ENCODE results near the gene GRM7. TPM values are rescaled to one million over a fixed set of nuclear protein-coding genes. Genes with fewer than 3 reads are reported as not detected.

GRM7 gene
- total RNA-seq, 1 donor from 2014 or later, result 0.34 TPM

DNA sequence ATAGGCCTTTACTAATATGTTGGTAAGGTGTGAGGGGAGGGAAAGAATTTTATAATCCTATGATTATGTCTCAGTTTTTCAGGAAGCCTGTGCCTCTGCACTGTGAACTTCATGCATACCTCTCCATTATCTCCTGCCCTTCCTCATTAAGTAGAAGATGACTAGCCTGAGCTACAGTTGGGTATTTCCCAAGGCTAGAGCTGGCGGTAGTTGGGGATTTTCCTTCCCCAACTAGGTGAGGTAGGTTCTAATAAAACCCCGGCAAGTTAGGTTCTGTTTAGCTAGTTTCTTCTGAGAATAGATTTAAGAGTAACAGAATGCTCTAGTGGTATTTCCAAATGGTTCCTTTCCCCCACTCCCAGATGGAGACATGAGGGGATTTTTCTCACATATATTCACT lies 414.5 kb downstream of the GRM7 start:
- Mint-ChIP-seq H3K4me3 (ENCODE audit: low read depth) (no peak overlapping the region), H3K27ac (no peak overlapping the region), H3K36me3 (ENCODE audit: insufficient read depth) (no peaks in the 10 kb centered on the region), H3K9me3 (ENCODE audit: low read depth) (no peaks in the 10 kb centered on the region), H3K4me1 (ENCODE audit: low read depth) (no peaks in the 10 kb centered on the region), H3K27me3 (no peaks in the 10 kb centered on the region)
- no peak for DNase-seq (ENCODE audit: low spot score, unreplicated experiment)
- TF ChIP-seq, protein P1, sequence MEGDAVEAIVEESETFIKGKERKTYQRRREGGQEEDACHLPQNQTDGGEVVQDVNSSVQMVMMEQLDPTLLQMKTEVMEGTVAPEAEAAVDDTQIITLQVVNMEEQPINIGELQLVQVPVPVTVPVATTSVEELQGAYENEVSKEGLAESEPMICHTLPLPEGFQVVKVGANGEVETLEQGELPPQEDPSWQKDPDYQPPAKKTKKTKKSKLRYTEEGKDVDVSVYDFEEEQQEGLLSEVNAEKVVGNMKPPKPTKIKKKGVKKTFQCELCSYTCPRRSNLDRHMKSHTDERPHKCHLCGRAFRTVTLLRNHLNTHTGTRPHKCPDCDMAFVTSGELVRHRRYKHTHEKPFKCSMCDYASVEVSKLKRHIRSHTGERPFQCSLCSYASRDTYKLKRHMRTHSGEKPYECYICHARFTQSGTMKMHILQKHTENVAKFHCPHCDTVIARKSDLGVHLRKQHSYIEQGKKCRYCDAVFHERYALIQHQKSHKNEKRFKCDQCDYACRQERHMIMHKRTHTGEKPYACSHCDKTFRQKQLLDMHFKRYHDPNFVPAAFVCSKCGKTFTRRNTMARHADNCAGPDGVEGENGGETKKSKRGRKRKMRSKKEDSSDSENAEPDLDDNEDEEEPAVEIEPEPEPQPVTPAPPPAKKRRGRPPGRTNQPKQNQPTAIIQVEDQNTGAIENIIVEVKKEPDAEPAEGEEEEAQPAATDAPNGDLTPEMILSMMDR (IDR thresholded peaks at IDR 0.05; ENCODE audit: unreplicated experiment), result no peak

DNA sequence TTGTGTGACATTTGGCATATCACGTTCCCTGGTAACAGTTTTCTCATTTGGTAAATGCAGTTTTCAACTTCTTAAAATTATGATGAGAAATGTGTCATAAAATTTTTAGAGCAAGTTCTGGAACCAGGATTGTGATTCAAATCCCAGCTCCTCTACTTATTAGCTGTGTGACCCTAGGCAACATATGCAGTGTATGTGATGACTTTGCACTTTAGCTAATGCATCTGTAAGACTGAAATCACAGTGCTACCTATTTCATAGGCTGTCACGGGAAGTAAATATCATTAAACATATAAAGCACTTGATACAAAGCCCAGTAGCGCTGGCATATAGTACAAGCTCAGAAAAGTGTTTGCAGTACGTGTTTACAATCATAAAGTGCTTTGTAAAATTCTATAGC lies 419.4 kb downstream of the GRM7 start:
- TF ChIP-seq, protein P1 (IDR thresholded peaks at IDR 0.05; ENCODE audit: unreplicated experiment), result no peak
- Mint-ChIP-seq H3K27ac (no peak overlapping the region), H3K27me3 (no peaks in the 10 kb centered on the region), H3K36me3 (ENCODE audit: insufficient read depth) (no peaks in the 10 kb centered on the region), H3K4me3 (ENCODE audit: low read depth) (no peak overlapping the region), H3K4me1 (ENCODE audit: low read depth) (no peaks in the 10 kb centered on the region), H3K9me3 (ENCODE audit: low read depth) (no peaks in the 10 kb centered on the region)
- no peak for DNase-seq (ENCODE audit: low spot score, unreplicated experiment)

DNA sequence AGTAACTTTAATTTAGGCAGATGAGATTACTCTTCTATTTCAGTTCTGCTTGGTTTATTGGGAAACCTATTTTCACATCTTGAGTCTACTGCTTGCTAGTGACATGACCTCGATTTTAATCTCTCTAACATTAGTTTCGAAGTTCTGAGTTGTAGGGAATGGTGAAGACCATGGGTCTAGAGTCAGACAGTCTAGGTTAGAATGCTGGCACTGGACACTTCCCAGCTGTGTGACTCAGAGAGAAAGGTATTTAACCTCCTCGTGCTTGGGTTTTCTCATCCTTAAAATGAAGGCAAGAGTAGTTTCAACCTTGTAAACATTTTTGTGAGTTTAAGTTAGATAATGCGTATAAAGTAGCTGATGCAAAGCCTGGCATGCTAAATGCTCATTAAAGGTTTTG lies 422.1 kb downstream of the GRM7 start:
- Mint-ChIP-seq H3K27me3 (no peaks in the 10 kb centered on the region), H3K9me3 (ENCODE audit: low read depth) (no peaks in the 10 kb centered on the region), H3K4me1 (ENCODE audit: low read depth) (peaks cover 6% of the 10 kb centered on the region), H3K4me3 (ENCODE audit: low read depth) (no peak overlapping the region), H3K27ac (no peak overlapping the region), H3K36me3 (ENCODE audit: insufficient read depth) (no peaks in the 10 kb centered on the region)
- no peak for DNase-seq (ENCODE audit: low spot score, unreplicated experiment)
- TF ChIP-seq, protein P1 (IDR thresholded peaks at IDR 0.05; ENCODE audit: unreplicated experiment), result no peak

DNA sequence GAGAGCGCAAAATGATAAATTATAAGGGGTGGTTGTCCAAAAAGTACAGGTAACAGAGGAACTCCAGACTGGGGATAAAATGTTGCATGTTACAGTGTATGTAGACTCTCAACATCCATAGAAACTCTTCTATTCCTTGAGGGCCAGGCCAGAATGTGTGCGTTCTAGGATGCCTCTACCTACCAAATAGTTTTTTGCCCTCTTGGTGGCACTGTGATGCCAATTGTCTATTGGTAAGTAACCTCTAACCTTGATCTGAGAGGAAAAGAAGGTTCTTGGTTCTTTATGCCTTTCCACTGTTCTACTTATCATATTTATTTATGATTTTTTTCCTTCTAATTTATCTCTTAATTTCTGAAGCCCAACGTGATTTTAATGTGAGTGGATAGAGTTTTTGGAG lies 424.6 kb downstream of the GRM7 start:
- no peaks in the 10 kb centered on the region for H3K36me3 Mint-ChIP-seq (ENCODE audit: insufficient read depth)
- no peak overlapping the region for H3K4me3 Mint-ChIP-seq (ENCODE audit: low read depth)
- H3K27me3 Mint-ChIP-seq, result no peaks in the 10 kb centered on the region
- TF ChIP-seq, protein P1 (IDR thresholded peaks at IDR 0.05; ENCODE audit: unreplicated experiment), result no peak
- H3K9me3 Mint-ChIP-seq (ENCODE audit: low read depth), result no peaks in the 10 kb centered on the region
- H3K4me1 Mint-ChIP-seq (ENCODE audit: low read depth), result peaks cover 6% of the 10 kb centered on the region
- no peak overlapping the region for H3K27ac Mint-ChIP-seq
- DNase-seq (ENCODE audit: low spot score, unreplicated experiment), result no peak

DNA sequence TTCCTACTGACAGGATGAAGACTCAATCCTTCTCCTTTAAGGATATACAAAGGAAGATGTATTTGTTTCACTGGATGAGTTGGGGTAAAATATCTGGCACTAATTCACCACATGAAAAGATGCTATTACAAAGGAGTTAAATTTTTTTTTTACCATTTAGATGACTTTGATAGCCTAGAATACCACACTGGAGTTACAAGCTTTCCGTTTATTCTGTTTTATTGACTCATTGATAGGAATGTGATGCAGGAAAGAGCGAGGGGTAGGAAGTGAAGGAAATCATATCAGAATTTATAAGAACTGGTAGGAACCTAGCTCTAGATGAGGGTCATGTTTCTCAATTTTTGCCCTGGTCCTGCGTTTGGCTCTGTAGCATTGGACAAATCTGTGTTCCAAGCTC lies 427.2 kb downstream of the GRM7 start:
- Mint-ChIP-seq H3K36me3 (ENCODE audit: insufficient read depth) (no peaks in the 10 kb centered on the region), H3K27ac (no peak overlapping the region), H3K4me3 (ENCODE audit: low read depth) (no peak overlapping the region), H3K9me3 (ENCODE audit: low read depth) (no peaks in the 10 kb centered on the region), H3K4me1 (ENCODE audit: low read depth) (peaks cover 6% of the 10 kb centered on the region), H3K27me3 (no peaks in the 10 kb centered on the region)
- TF ChIP-seq, protein P1 (IDR thresholded peaks at IDR 0.05; ENCODE audit: unreplicated experiment), result no peak
- DNase-seq (ENCODE audit: low spot score, unreplicated experiment), result no peak

Measured in progenitor cell of endocrine pancreas (in vitro differentiated cells).